Measurements from ENCODE around the gene PDZRN4. TPM values are rescaled to one million over a fixed set of nuclear protein-coding genes. Genes with fewer than 3 reads are reported as not detected.

PDZRN4 gene
- total RNA-seq, 4 donors from 2014 or later: 2.1 to 10.6 (median 5.8) TPM

GRCh38 chr12:41474001-41474400 lies 285.9 kb downstream of the PDZRN4 start:
- Histone ChIP-seq H3K36me3 (no peaks in the 10 kb centered on the region), H3K27me3 (no peaks in the 10 kb centered on the region), H3K4me1 (no peaks in the 10 kb centered on the region), H3K27ac (no peak overlapping the region), H3K9me3 (no peaks in the 10 kb centered on the region), H3K4me3 (no peak overlapping the region)
- intact Hi-C loops (cut with DNase I; ENCODE audit: low total_unique reads): no loop called here
- DNase-seq: no peak
- TF ChIP-seq CTCF (IDR thresholded peaks at IDR 0.05) (no peak), POLR2A (IDR thresholded peaks at IDR 0.05) (no peak)

GRCh38 chr12:41476499-41477439 lies 288.6 kb downstream of the PDZRN4 start:
- Histone ChIP-seq H3K4me3 (no peak overlapping the region), H3K9me3 (no peaks in the 10 kb centered on the region), H3K27ac (no peak overlapping the region), H3K4me1 (no peaks in the 10 kb centered on the region), H3K36me3 (no peaks in the 10 kb centered on the region), H3K27me3 (no peaks in the 10 kb centered on the region)
- TF ChIP-seq CTCF (IDR thresholded peaks at IDR 0.05) (no peak), POLR2A (IDR thresholded peaks at IDR 0.05) (no peak)
- intact Hi-C loops (cut with DNase I; ENCODE audit: low total_unique reads): no loop called here
- no peak for DNase-seq

GRCh38 chr12:41479426-41479825 lies 291.3 kb downstream of the PDZRN4 start:
- intact Hi-C loops (cut with DNase I; ENCODE audit: low total_unique reads): no loop called here
- Histone ChIP-seq H3K36me3 (no peaks in the 10 kb centered on the region), H3K4me1 (no peaks in the 10 kb centered on the region), H3K4me3 (no peak overlapping the region), H3K9me3 (no peaks in the 10 kb centered on the region), H3K27ac (no peak overlapping the region), H3K27me3 (no peaks in the 10 kb centered on the region)
- DNase-seq: no peak
- TF ChIP-seq POLR2A (IDR thresholded peaks at IDR 0.05) (no peak), CTCF (IDR thresholded peaks at IDR 0.05) (no peak)

- no peak overlapping the region for H3K27ac ChIP-seq
- no peaks in the 10 kb centered on the region for H3K27me3 ChIP-seq
- TF ChIP-seq CTCF (IDR thresholded peaks at IDR 0.05) (no peak), POLR2A (IDR thresholded peaks at IDR 0.05) (no peak)
- no peaks in the 10 kb centered on the region for H3K9me3 ChIP-seq
- intact Hi-C loops (cut with DNase I; ENCODE audit: low total_unique reads): no loop called here
- H3K36me3 ChIP-seq: no peaks in the 10 kb centered on the region
- no peak for DNase-seq
- H3K4me1 ChIP-seq: no peaks in the 10 kb centered on the region
- no peak overlapping the region for H3K4me3 ChIP-seq
These were observed 297.1 kb downstream of the PDZRN4 start for GRCh38 chr12:41485203-41485602.

DNA sequence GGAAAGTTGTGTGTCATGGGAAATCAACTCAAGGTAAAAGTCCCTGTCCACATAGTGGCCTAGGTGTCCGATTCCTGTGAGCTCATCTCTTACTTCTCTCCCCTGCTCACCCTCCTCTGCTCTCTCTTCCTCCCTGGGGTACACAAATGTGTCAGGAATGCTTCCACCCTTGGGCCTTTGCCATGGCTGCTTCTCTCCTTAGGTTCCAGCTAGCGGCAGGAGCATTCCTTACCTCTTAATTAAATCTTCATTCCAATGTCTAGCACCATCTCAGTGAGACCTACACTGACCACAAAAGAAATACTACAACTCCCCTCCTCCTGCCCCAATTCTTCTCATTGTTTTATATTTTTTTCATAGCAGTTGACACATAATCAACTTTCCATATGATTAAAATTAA lies 298.6 kb downstream of the PDZRN4 start:
- Histone ChIP-seq H3K9me3 (no peaks in the 10 kb centered on the region), H3K36me3 (no peaks in the 10 kb centered on the region), H3K27ac (no peak overlapping the region), H3K4me1 (no peaks in the 10 kb centered on the region), H3K4me3 (no peak overlapping the region), H3K27me3 (no peaks in the 10 kb centered on the region)
- DNase-seq: no peak
- intact Hi-C loops (cut with DNase I; ENCODE audit: low total_unique reads): no loop called here
- TF ChIP-seq CTCF (IDR thresholded peaks at IDR 0.05) (no peak), POLR2A (IDR thresholded peaks at IDR 0.05) (no peak)
